OCI-LY1 (cell line): ENCODE measurements around the gene LHX6.

Source experiments
- CTCF ChIP-seq: fragments of 200-600 bp; sonication (generic), shearing (Covaris generic); IDR thresholded peaks from 2 replicates; pipeline ENCODE4 v1.5.1; 2017; ENCODE audit warnings: mild to moderate bottlenecking, antibody characterized with exemption, low read length, moderate library complexity, mixed read lengths
- EZH2 ChIP-seq: fragments of 200-600 bp; sonication (generic), shearing (Covaris generic); IDR thresholded peaks from 2 replicates; pipeline ENCODE4 v1.8.0; 2017; ENCODE audit warnings: borderline replicate concordance, mixed run types, mild to moderate bottlenecking, antibody characterized with exemption, low read length, moderate library complexity, mixed read lengths

- no peak for TF ChIP-seq CTCF
- TF ChIP-seq EZH2, result no peak
Measured at GRCh38 chr9:122164286-122164685, 64.5 kb downstream of the LHX6 start.
